GF-D8 (cell line): ENCODE data around the gene GNAT2.
A peak's percentile ranks its signal among the peaks of the same experiment; 100 is the strongest.

ENCODE experiments used
- DNase-seq: peaks from one replicate; lab custom pipeline; 2025; lab: John Stamatoyannopoulos, UW

Gene GNAT2

DNA sequence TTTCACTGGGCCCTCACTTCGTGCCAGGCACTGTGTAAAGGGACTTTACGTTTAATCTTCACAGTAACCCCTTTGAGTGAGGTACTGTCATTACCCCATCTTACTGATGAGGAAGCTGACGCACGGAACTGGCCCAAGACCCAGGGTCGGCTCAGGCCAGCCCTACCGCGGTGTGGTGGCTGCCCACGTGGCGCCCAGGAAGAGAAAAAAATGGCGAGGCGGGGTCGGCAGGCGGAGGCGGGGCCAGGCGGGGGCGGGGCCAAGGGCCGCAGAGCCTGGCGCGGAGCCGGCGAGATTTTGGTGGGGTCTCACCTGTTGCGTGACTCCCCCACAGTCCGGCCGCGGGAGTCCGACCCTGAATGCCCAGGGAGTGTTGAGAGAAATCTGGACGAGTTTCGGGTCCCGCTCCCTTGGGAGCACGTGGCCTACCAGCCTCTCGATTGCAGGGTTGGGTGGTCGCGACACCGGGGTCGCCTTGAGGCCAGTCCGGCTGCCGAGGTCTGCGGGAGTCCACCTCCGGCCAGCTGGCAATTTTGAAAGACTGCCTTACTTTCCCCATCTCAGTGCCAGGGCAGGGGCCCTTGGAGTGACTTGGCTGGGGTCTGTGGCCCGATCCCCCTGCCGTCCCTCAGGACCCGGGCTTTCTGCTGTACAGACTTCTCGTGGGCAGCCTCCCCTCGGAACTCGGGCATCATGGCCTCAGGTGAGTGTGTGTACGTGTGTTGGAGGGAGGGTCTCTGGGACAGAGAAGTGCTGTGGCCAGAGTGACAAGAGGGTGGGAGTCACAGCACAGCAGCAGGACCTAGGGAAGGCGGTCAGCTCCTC, at the start of gene GNAT2, which contains the start of gene AMPD2:
Gene GNAT2, minus strand, starts transcription at position 41 of the 825 bp plus-strand sequence. CDS start 6,746 bp downstream, outside the sequence.
Gene AMPD2, plus strand, starts transcription at position 262 of the 825 bp plus-strand sequence. CDS start 1,339 bp downstream, outside the sequence.
- DNase-seq: peak; percentile 74

DNA sequence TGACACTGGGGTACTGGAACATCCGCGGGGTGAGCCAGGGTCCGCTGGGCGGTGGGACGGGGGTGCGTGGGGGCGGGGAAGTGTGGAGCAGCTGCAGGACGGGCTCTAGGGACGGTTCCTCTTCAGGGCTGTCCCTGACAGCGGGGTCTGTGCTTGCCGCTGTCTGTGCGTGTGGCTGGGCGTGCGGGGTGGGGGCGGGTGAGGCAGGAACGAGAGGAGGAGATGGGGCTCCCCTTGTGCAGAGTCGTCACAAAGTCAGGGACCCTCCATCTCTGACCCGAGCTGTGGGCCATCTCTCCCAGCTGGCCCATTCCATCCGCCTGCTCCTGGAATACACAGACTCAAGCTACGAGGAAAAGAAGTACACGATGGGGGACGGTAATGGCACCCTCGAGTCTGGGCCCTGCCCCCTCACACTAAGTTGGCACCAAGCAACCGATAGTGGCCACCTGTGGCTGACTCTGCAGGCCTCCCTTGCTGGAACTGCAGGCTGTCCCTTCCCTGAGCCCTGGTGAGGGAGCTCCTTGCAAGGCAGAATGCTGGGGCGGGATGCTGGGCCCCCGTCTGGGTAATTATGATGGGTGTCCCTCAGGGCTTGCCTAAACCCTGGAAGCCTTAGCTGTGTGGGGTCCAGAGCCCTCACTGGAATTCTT, 48.8 kb upstream of the GNAT2 start:
- DNase-seq: no peak

DNA sequence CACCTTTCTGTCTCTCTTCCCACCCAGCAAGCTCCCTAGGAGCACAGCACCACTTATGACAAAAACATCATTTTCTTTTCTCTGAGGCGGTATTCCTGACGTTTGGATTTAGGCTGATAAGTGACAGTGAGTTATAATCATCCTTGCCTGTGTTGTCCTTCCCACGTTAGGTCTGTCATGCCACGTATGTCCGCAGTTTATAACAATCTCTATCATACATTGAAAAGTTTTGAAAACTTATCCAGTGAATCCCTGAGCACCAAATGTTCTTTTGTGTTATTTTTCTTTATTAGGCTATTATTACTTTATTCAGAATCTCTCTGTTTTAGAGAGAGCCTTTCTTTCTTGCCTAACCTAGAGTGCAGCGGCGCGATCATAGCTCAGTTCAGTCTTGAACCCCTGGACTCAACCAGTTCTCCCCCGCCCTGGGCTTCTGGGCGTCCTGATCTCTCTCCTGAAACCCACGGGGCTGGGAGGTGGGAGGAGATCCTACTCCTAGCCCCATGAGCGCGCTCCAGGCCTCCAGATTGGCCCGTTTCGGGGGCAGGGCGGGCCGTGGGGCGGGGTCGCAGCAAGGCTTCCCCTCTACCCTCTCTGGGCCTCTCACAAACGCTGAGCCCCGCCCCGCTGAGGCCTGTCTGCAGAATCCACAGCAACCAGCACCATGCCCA, 48.2 kb upstream of the GNAT2 start, which contains the start of gene GSTM2:
Gene GSTM2, plus strand, starts transcription at position 606 of the 671 bp plus-strand sequence. Its CDS starts 59 bp downstream, at position 665.
- no peak for DNase-seq

DNA sequence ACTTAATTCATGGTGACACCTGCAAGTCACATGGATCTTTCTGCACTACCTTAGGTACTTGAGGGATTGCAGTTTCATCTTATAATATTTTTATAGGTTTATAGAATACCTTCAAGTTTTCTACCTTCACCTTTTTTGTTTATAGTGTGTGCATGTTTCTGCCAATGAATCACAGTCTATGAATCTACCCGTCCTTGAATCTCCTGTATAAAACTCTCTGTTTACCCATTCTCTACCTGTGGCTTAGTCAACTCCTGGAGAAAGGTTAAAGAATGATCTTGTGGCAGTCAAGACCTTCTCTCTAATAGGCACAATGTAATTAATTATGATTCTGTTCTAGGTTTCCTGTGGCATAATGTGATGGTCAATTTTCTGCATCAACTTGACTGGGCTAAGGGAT, 45.3 kb upstream of the GNAT2 start:
- no peak for DNase-seq

DNA sequence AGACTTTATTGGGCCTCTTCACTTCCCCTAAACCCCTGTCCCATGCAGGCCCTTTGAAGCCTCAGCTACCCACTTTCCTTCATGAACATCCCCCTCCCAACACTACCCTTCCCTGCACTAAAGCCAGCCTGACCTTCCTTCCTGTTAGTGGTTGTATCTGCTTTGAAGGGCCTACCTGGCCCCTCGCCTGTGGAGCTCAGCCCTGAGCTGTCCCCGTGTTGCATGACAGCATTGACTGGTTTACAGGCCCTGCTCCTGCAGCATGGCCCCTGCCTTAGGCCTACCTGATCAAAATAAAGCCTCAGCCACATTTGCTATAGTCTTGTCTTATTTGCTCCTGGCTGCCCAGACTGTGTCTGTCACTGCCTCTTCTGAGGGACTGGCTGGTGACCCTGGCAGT, 42.0 kb upstream of the GNAT2 start:
- DNase-seq: no peak

DNA sequence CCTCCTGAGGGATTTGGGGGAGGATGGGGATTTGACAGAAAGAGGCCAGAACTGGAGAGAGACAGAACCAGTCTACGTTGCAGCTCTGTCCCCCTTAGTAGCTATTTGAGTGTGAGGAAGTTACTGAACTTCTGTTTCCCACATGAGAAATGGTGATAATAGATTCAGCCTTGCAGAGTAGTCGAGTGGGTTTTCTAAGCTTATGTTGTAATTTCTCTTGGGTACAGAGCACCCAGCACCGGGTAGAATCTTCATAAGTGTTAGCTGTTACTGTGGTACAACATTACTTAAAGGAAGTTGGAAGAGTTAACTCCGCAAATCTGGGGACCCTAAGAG, 41.2 kb upstream of the GNAT2 start:
- peak; percentile 72 for DNase-seq

DNA sequence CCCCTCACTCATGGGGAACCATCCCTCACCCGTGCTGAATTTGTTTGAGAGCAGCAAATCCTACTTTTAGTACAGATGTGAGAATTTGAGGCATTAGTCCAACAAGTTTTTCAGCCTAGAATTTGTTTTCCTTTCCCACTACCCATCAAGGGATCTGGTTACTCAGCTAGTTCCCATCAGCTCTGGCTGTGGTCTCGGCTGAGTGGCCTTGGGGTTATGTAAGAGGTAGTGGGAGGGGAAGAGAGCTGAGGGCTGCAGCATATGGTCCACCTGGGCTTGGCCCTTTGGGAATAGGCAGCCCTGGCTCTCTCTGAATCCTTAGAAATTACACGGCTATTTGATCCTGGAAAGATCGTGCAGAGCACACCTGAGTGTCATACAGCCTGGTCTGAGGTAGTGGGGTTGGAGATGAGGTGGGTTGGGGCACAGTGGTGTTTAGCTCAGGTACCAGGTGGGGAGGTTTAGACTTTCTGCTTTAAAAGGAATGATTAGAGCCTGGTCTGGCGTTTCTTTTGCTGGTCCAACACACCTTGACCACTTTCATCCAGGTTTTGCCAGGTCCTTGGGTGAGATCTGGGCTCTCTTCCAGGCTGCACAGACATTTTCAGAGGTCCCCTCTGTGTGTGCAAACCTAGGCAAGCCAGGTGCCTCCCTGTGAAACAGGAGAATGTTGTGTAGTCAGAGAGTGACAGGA, 40.7 kb upstream of the GNAT2 start:
- DNase-seq: peak; percentile 54

DNA sequence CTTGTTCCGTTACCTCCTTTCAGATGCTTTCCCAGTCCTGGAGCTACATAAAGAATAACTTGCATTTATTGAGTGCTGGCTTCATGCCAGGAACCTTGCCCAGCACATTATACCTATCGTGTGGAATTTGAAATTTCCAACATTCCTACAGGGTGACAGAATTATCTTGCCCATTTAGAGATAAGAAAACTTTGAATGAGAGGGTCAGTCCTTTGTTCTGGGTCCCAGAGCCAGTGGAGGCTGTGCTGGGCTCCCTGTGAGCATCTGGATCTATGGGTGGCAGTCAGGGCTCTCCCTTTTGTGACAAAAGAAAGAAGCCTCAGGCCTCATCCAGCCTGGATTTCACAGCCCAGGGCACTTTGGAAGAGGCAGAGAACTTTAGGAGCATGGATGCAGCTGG, 39.7 kb upstream of the GNAT2 start:
- no peak for DNase-seq

DNA sequence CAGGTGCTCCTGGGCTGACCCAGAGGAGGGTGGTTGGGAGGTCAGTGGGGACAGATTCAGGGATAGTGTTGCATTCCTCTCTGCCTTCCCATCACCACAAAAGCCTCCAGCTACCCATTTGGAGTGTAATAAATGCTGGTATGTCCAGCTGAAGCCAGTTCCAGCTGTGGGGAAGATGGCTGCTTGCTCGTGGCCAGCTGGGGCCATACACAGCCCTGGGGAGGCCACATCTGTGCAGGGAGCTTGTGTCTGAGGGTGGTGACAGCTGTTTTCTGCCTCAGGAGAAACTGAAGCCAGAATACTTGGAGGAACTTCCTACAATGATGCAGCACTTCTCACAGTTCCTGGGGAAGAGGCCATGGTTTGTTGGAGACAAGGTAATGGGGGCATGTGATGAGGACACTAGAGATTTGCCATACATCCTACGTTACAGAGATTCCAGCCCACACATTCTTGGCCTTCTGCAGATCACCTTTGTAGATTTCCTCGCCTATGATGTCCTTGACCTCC, 39.2 kb upstream of the GNAT2 start:
- DNase-seq: peak; percentile 22

DNA sequence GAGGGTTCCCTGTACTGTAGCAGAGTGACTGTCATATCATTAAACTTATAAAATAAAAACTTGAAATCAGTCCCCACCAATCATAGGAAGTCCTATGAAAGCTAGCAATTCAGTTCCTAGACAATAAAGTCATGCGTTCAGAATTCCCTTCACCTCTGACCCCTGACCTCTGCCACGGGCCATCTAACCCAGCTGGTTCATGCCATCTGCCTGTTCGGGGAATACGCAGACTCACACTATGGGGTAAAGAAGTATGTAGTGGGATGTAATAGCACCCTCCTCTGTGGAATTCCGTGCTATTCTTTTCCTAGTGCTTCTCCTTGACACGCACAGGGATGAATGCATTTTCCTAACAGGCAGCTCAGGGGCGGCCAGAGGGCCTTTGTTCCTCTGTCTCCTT, 38.6 kb upstream of the GNAT2 start:
- no peak for DNase-seq

DNA sequence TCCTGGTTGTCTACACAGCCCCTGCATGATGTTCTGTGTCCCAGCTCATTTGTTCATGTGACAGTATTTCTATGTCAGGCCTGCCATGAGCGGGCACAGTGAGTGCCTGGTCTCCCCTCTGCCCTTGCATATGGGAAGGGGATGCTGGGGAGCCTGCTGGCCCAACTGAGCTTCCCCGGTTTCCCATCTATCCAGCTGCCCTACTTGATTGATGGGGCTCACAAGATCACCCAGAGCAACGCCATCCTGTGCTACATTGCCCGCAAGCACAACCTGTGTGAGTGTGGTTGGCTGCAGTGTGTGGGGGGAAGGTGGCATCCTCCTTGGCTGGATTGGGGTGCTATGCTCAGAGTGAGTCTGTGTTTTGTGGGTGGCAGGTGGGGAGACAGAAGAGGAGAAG, 38.0 kb upstream of the GNAT2 start:
- no peak for DNase-seq

DNA sequence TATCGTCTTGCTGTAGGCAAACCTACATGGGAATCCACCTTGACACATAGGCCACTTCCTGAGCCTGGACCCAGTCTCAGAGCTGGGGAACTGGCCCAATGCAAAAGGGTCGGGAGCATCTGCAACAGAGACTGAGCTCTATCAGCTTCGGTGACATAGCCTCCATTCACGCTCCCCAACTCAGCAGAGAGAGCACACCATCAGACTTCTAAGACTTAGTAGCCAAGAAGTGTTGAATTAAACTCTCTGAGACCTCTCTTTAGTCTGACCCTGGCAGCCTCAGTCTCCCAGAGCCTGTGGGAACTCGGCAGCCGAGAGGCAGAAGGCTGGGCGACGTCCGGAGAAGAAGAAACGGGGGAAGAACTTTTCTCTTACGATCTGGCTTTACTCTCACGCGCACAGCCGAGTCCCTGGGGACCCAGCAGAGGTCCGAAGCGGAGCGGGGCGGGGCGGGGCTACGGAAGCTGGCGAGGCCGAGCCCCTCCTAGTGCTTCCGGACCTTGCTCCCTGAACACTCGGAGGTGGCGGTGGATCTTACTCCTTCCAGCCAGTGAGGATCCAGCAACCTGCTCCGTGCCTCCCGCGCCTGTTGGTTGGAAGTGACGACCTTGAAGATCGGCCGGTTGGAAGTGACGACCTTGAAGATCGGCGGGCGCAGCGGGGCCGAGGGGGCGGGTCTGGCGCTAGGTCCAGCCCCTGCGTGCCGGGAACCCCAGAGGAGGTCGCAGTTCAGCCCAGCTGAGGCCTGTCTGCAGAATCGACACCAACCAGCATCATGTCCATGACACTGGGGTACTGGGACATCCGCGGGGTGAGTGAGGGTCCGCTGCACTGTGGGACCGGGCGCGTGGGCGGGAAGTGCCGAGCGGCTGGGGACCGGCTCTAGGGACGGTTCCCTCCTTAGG, 36.5 kb upstream of the GNAT2 start, which contains the start of gene GSTM4:
Gene GSTM4, plus strand, starts transcription at position 485 of the 905 bp plus-strand sequence. Its CDS starts 291 bp downstream, at position 776.
- DNase-seq: peak; percentile 67

DNA sequence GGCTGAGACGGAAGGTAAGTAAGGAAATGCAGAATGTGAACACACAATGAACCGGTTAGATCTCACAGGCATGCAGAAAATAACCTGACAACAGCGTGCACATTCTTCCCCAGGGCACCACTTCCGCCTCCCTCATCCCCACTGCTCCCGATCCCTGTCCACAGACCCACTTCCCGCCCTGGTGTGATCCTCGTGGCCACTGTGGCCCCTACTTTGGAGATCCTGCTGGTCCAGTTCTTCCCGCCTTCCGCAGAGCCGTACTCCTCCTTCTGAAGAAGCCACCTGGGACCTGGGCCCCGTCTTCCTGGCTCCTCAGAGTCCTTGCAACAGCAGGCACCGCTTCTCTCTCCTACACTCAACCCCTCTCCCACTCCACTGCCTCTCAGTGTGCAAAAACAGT, 35.1 kb upstream of the GNAT2 start:
- no peak for DNase-seq

DNA sequence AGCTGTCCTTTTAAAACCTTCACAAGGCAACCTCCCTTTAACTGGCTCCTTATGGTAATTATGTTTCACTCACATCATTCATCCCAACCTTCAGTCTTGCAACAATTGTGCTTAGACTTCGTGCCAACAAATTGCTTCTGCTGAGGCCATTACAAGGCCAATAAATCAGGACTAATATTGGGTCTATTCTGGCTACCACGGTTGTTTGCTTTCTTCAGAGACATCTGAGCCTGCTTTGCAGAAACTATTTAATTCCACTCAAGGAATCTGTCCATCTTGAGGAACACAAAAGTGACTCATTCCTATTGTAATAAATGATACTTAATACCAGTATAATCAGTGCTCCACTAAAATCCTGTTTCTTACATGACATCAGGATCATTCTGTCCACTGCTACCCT, 33.9 kb upstream of the GNAT2 start:
- DNase-seq: no peak

DNA sequence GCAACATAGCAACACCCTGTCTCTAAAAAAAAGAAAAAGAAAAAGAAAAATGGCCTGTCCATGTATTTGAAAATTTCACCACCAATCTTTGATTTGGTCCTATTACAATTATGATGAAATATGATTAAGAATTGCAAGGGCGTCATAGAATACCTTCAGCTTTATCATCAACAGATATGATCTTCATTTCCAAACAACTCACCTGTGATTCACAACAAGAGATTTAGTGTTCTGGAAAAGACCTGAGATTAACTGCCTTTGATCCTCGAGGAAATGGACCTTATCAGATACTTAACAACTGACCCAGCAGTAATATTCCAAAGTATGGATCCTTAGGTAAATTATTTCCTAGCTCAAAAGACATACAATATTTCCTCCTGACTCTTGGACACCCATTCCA, 33.0 kb upstream of the GNAT2 start:
- DNase-seq: no peak

DNA sequence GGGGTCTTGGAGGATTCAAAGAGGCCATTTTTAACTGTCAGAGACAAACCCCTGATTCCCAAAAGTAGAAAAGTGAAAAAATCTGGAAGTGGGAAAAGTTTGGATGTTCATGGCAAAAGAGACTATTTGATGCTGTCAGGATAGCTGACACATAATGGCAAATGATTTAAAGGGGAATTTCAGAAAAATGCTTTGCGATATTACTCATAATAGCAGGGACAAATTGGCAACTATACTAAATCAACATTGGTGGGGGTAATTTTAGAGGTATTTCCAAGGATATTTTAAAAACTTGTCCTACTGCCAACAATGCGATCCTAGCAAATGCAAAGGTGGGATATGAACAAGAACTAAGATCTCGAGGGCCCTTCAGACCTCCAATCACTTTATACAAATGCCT, 31.2 kb upstream of the GNAT2 start:
- no peak for DNase-seq

DNA sequence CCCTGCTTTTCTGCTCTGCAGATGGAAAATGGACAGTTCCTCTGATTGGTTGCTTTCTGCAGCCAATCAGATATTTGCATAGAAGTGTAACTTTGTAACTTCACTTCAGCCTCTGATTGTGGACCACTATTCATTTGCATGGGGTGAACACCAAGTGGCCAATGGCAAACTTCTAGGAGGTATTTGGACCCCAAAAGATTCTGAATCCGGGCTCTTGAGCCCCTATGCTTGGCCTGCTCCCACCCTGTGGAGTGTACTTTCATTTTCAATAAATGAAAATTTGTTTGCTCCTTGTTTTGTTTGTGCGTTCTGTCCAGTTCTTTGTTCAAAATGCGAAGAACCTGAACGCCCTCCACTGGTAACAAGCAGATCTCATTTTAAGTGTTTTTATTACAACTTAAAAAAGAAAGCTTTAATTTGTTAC, 30.1 kb upstream of the GNAT2 start:
- DNase-seq: no peak

DNA sequence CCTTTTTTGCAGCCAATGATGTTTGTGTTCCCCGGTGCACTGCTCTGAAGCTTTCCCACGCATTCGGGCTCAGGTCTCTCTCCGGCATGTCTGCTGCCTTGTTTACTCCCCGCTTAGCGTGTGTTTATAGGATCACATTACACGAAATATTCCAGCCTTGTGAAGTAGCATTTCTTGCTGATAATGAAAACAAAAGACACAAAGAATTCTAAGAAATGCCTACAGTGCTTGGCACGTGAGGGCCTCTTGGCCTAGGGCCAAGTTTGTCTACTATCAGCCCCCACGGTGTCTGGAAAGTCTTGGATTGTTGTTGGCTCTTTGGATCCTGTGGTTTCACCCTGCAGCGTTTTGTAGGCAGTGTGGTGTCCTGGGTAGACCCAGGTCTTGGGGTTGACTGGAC, 25.3 kb upstream of the GNAT2 start:
- no peak for DNase-seq

DNA sequence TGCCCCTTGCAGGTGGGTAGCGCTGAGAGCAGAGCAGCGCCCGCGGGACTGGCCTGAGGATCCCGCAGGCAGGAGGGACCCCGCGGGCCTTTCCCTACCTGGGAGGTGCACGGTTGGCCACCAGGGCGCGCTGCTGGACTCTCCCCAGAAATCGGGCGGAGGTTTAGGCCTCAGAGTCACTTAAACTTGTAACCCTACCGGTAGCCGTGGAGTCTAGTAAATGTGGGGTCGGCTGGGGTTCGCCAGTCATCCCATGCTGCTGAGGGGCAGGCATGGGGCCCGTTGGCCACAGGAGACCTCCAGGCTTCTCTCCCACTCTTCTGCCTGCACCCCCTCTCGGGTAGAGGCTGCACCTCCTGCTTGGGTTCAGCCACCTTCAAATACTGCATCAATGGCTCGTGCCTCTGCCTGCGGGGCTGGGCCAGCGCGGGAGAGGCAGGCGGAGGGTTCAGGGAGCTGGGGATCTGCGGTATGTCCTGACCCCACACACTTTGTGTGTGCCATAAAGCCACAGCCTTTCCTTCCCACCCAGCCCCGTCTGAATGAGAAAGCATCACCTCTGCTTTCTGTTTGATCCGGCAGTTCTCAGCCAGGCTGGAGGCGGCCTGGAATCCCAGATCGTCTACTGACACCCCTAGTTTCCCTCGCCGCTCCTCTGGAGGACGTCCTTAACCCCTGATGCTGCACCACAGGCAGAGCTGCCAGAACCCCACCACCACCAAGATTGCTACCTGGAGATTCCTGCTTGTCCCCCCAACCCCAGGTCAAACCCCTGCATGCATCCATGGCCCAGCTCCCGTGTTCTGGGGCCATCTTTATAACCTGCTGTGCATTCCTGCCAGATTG, 24.2 kb upstream of the GNAT2 start:
- DNase-seq: peak; percentile 48

DNA sequence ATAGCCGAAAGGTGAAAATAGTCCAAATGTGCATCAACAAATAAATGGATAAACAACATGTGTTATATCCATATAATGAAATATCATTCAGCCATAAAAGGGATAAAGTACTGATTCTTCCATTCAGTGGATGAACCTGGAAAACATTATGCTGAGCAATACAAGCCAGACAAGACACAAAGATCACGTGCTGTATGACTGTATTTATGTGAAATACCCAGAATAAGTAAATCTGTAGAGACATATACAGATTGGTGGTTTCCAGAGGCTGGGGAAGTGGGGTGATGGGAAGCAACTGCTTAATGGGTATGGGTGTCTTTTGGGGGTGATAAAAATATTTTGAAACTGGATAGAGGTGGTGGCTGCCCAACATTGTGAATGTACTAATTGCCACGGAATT, 23.2 kb upstream of the GNAT2 start:
- DNase-seq: no peak
